Measurements from ENCODE around the gene MICAL3.

Gene MICAL3

DNA sequence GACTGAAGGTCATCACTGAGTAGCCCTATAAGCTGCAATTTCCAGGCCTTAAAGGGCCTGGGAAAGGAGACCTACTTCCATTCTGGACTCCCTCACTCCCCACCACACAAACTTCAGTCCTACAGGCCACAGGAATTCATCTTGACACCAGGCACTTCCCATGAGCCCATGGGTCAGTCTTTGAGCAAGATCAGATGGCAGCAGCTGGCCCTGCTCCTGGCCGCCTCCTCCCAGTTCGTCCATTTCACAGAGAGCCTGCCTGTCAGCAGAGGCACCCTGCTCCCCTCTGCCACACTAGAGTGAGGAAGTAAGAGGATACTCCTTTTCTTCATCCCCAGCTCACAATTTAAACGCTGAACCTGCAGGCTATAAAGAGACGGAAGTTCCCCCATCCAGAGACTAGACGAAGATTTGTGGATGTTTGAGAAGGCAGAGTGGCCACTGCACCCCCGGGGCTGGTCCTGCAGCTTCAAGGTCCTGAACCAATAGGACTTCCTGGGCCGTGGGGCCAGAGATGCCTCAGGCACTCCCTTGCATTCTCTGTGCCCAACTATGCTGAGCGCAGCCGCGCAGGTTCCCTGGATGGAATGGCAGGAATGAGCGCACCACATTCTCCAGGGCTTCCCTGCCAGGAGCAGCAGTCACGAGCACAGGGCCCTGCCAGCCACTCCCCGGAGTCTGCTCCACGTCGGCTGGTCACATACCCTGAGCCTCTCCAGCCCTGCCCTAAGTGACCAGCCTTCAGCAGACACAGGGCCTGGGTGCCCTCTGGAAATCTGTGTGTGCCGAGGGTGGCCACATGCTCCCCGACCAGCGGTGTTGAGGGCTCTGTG, 216.6 kb downstream of the MICAL3 start:
- no peak for DNase-seq

DNA sequence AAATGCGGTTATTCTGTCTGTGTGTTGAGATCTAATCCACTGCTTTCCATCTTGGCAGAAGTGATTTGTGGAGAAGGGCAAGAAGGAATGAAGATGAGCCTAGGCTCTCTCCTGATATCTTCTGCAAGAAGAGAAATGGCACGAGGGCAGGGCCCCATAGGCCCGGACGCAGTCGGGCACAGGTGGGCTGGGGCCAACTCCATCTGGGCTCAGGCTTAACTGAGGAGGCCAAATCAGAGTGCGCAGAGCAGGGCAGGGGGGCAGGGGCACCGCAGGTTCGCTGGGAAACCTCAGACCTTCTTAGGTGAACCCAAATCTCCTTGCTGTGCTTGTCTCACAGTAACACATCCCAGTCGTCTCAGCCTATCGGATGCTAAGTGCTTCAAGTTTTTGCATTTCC, 217.3 kb downstream of the MICAL3 start:
- DNase-seq, result no peak

DNA sequence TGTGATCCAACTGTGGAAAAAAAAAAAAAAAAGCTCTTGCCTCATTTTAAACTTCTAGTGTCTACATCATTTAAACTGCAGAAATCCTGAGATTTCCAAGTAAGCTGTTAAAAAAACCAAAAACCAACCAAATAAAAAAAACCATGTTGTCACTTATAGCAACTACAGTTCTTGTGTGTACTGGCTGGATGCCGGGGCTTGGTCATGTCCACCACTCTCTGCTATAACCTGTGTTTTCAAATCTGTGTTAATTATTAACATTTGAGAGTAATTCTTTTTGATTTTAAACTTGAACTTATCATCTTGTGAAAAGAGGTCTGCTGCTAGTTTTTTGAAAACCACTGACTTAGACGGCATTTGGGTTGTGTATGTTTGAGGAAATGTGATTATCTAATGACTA, 217.9 kb downstream of the MICAL3 start:
- DNase-seq, result no peak

DNA sequence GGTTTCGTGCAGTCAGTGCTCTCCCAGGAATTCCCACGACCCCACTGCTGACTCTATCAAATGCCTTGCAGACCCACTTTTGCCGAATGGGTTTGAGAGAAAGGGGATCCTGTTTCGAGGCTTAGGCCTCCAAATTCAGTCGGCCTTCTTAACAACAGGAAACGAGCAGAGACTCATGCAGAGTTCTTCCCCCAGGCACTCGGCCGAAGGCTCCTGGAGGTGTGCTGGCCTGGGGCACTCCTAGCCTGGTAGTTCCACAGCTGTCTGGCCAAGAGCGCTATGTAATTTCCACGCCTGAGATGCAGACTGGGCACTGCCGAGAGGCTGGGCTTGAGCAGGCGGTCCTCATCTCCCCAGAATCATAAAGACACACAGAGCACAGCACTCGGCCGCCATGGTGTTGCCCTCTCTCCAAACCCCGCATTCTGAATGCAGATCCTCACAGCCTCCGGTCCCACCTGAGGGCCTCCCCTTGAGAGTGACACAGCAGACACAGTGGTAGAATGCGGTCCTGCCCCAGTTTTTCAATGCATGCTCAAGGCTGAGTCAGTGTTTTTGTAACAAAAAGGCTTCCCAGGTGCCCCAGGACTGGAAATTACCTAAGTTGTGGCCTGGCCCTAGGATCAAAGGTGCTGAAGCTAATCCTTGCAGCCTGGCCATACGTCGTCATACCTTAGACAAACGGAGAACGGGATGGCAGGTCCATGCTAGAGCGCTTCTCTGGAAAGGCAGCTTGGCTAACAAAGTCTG, 219.9 kb downstream of the MICAL3 start:
- DNase-seq, result no peak

DNA sequence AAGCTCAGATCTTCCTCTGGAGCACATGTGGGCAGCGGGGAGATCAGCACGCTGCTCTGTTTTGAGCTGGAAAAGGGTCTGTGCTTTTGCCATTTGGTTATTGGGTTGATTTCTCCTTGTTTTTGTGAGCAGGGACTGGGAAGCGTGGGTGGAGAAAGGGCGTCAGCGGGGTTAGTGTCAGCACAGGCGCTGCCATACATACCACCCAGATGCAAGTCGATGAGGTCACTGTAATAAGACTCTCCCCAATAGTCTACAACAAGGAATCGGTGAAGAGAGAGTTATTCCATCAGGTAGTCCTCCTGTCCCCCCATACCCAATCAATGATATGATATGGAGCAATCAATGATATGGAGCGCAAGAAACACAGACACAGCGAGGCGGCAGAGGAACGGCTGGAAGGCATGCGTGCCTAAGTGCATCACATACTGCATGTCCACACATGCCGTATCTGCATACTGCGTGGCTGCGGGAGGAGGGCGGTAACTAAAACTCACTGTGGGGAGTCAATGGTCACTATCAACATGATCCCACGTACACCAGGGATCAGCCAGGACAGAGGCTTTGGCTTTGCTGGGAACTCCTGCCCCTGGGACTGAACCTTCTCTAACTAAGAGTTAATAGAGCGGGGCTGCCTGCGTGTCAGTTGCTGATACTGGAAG, 220.6 kb downstream of the MICAL3 start:
- no peak for DNase-seq

DNA sequence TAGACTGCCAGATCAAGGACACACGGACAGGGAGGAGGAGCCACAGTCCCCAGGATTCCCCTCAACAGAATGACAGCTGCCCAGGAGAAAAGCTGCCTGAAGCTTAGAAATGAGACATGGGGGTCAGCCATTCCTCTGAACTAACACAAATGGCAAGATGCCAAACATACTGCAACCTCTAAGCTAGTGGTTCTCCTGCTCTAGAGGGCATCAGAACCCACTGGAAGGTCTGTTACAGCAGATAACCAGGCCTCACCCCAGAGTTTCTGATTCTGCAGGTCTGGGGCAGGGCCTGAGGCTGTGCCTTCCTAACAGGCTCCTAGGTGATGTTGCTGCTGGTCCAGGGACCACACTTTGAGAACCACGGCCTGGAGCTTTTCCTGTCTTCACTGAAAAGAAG, 221.5 kb downstream of the MICAL3 start:
- DNase-seq, result no peak

DNA sequence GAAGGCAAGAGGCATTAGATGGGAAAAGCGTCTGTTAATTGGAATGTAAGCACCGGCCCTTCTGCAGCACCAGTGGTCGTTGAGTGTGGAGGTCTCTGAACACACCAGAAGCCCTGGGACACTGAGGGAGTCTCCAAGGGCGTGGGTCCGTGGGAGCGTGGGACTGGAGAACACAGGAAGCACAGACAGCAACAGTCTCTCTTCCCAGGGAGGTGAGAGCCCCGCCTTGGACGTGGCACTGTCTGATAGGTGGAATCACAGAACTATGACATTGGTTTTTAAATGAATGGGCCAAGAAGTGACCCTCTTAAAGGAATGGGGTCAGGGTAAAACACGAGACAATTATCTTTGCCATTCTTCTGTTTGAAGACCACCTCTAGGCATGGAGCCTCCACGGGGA, 221.9 kb downstream of the MICAL3 start:
- no peak for DNase-seq

DNA sequence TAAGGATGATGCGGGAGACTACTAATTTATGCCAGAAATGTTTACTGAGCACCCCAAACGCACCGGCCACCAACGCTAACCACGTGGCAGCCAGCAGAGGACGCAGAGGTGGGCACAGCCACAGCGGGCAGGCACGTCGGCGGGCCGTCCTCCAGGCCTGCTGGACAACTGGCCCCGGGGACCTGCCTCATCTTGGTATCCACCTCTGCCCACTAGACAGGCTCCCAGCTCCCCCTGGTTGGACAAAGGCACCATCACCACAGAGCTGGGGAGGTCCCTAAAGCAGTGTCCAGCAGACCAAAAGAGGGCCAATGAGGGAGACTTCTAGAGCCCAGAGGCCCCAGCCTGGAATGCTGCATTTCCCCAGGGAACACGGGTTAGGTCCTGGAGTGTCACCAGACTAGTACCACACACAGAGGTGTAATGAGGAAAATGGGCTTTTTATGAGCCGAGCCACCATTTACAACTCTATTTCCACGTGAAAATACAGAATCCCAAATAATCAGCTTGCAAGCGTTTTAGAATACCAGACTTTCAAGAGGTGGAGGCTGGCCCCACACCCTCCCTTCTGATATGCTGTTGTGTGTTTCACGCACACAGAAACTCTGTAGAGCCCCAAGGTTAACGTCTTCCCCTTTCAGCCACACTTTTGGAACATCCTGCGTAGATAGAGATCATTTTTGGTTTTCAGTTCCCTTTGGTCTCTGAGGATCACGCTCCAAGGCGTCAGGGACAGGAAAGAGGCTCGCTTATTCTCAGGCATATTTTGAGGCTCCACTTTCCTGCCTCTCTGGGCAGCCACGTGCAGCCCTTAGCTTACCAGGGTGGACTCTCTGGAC, 226.4 kb downstream of the MICAL3 start:
- peak in 1 of 2 donors; percentile 48 for DNase-seq

DNA sequence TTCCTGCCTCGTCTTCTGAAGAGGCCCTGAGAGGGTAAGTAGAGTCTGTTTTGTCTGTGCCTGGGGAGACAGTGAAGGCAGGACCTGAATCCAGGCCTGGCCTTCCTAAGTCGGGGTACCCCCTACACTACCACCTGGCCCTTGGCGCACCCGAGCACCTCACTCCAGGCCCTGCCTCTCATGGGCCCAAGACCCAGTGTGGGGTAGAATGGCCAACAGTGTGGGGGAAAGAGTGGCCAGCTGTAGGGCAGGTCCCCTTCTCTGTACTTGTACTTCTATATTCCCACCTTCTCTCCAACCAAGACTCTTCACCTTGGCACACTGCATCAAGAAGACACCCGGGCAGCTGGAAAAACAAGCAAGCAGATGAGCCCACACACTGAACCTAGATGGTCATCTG, 227.7 kb downstream of the MICAL3 start:
- no peak for DNase-seq

DNA sequence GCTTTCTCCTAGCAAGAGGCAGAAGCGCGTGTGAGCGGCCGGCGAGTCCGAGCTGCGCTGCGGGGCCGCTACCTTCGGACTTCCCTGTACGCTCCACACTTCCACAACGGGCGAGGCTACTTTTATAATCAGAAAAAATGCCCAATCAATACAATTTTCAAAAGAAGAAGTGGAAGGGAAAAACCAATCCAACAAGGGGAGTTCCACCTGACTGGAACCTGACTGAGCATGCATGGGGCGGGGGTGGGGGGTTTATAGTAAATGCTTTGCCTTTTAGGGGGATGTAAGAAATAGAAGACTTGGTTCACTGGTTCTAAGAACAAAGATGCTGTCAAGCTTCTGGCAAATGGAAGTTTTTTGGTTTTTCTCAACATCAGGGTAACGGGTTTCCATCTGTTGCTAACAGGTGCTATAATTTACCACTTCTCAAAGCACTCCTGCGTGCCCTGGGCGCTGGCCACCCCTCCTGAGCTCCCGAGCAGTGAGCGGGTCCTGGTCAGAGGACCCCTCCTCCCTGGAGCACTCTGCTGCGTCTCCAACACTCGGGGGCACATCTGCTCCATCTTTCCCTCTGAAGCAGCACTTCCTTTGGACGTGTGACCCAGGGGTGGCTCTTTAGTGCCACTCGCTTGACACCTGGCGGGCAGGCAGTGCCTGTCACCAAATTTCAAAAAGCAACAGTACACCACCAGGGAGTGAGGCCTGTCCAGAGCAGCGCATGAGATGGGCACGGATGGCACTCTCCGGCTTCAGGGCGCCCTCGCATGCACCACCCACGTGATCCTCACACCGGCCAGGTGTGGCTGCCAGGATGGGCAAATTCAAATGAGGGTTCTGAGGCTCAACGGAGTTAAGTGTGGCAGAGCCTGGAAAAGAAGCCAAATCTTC, 228.5 kb downstream of the MICAL3 start:
- no peak for DNase-seq

DNA sequence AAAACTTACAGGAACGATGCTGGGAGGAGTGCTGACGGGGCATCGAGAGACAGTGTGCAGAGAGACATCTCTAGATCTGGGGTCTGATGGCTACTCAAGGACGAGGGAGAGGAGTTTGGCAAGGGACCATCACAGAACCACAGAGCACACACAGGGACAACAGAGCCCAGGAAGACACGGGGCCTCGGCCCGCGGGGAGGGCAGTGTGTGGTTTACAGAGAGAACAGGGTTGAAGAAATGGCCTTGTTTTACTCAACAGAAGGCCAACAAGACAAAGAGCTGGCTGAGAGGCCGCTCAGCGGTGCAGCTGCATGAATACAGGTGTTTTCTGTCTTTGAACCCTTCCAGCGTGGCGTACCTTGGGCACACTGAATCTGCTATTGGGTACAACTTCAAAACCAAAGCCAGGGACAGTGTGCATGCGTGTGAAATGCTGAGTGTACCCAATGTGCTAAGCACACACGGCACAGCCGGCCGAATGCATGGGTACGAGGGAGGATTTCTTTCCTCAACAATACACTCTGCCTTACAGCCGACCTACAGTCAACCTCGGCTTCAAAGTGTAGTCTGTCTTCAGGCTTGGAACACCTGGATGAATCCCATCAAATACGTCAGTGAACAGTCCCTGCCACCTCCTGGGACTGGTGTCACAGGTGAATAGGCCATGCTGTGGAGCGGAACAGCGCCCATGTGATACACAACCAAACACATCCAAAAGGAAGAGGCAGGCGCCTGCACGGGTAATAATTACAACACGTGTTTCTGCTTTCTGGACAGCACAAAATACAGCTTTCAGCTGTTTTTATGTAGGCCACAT, 229.4 kb downstream of the MICAL3 start:
- DNase-seq, result no peak

DNA sequence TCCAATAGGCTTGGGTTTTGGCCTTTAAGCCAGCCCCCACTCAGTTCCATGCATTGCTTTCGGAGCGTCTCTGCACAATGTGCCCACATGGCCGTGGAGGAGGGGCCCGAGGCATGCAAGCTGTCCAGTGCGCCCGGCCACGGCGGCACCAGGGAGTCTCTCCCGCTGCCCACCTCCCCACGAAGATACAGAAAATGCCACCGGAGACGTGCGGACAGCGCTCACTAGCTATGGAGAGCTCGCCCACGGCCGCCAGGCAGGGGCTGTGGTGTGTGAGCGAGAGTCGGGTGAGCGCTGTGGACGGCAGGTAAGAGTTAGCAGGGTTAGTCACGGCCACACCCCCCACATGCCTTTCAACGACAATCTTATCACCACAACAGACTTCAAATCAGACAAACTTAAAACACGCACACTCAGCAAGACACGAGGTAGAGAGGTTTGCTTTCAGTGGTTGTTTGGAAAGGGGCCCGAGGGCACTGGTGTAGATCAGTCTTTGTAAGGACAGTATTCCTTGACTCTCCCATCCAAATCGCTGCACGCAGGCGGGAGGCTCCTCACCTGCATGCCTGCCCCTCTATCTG, 231.4 kb downstream of the MICAL3 start:
- no peak for DNase-seq

DNA sequence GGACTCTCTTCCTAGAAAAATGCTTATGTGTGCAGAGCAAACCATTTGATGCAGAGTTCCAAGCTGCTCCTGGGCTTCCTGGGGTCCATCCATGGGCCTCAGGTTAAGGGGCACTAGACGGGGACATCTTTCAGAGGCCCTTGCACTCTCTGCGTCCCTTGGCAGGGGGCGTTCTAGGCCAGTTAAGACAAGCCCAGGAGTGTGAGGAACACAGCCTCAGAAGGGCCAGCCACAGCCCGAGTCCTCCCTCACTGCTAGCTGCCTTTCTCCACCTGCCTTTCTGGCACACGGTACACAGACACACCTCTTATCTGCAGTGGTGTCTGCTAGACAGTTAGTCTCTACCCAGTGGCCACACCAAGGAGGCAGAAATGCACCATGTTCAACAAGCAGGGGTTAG, 232.1 kb downstream of the MICAL3 start:
- no peak for DNase-seq

DNA sequence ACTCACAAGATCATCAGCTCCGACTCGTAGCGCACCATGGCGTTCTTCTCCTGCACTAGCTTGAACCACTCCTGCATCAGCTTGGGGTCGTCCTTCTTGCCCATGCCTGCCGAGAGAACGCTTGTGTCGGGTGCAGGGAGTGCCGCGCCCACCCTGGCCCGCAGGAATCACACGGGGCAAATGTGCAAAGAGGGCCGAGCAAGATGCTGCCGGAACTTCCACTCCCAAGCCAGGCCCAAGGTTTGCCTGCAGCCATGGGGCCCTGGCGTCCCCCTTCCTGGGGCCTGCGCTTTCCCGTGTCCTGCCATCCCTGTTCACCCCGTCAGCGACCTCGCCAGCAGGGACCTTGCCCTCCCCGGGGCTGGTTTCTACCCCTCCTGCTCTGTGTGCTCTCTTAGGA, 233.2 kb downstream of the MICAL3 start:
- DNase-seq, result no peak

DNA sequence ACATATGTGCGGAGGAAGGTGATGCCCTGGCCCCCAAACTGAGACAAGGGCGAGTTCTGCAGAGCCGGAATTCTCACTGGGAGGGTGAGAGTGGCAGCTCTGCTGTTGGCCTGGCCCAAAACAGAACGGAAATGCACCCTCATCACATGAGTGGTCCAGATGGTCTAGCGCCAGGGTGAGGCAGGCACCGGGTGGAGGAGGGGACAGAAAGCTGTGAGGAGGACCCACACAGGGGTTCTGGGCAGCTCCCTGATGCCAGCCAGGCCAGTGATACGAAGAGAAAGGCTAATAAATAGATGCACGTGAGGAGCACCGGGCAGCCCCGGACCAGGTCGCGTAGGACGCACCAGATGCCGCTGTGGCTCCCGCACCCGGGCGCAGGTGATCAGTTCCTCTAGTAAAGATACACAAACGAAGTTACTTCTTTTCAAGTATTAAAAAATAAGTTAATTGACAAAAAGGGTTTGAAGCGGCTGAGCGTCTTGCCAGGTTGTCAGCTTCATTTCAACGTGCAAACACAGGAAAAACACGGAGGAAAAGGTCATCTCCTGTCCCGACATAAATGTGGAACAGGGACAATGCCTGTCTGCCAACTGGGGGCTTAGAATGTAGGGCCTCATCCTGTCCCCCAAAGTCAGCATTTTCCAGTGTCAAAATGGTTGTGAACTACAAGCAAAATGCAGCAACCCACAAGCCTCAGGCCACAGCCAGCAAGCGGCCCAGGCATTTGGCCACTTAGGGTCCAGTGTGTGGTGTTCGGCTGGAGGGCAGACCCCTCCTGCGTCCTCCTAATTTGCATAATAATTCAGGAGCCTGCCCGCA, 234.8 kb downstream of the MICAL3 start:
- no peak for DNase-seq

DNA sequence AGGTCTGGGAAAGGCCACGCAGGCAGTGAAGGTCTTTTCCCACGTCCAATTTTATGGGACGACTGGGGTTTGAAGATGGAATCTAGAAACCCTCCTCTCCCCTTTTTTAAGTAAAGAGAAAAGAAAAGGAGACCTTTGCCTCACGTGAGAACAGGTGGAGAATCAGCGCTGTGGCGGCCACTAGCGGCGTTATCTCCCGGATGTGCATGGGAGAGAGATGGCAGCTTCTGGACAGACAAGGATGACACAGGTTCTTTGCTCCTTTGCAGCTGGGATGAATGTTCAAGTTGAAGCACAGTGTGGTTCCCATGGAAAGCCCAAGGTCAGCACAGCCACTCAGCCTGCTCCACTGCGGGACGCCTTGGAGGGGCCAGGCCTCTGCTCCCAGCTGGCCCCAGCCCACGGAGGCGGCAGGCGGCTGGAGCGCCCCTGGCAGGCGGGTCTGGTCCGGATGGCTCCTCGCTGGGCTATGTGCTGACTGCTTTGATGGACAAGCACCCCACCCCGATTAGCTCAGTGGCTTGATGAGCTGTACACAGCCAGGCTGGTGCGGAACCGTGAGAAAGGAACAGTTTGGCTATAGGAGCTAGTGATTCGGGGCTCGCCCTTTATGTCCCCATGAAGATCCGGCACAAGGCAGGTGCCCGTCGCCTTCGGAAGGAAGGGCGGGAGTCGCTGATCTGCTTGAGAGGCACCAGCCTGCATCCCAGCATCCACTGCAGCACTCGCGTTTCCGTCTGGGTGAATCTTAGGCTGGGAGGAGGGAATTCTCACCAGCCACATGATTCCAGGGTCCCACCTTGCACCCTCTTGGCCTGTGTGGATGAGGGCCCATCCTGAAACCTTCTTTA, 235.6 kb downstream of the MICAL3 start:
- DNase-seq, result no peak

DNA sequence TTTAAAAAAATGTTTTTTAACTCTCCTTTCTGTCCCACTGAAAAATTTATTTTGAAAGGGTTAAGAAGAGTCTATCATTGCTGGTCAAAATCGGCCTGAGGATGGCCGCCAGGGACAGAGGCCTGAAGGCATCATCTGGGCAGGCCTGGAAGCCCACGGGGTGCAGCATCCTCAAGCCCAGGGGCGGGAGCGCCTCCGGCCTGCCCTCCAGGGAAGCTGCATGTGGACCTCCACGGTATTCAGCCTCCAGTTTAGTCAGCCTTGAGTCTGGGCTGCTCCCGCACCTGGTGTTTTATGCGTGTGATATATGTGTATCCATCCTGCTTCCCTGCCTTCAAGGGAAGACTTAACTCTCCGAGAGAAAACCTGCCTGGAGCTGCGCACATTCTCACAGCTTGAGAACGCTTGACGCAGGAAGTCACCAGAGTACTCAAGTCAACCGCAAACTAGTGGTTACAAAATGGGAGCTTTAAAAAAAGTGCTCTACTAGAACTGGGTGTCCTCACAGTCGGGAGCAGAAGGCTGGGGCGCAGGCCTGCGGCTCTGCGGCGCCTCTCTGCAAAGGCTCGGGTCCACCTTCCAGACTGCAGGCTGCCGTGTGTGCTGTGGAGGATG, 236.5 kb downstream of the MICAL3 start:
- DNase-seq, result no peak

DNA sequence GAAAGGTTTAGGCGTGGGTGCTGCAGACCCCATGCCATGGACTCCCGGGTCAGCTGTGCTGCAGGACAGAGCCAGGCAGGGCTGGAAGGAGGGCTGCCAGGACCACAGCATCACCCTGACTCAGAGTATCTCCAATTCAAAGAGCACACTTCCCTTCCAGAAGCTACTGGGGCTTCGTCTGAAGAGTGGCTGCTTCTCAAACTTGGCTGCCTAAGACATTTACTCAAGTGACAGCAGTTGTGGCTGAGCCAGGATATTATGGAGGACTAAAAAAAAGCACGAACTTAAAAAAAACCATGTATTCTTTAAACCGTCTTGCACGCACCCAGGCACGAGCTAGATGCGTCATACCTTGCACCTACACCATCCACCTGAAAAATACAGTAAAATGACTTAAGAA, 237.1 kb downstream of the MICAL3 start:
- no peak for DNase-seq
